ENCODE measurements around the gene EDAR.

EDAR gene

DNA sequence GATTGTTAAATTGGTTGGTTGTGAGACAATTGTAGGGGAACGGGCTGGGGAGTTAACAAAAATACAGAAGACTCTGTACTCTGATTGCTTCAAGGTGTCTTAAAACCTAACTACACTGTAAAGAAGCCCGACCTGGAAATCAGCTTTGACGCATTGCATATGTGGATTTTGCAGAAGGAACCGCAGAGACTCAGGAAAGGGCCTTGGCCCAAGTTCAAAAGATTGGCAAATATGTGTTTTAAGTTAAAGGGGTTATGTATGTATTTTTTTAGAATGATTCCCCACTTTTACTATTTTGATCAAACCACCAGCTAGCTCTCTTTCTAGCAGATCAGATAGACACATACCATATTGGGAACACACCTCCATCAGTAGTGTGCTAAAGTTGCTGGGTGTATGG, 18.0 kb upstream of the EDAR start:
- Histone ChIP-seq H3K79me2 (no peaks in the 10 kb centered on the region), H2AFZ (no peak overlapping the region), H3K9ac (no peak overlapping the region), H3K27me3 (ENCODE audit: control insufficient read depth, insufficient read depth, low read length) (no peaks in the 10 kb centered on the region), H3K36me3 (ENCODE audit: control insufficient read depth, insufficient read depth, low read length) (no peaks in the 10 kb centered on the region), H3K9me3 (ENCODE audit: control insufficient read depth, low read length) (no peaks in the 10 kb centered on the region), H3K4me3 (ENCODE audit: low read depth, low read length) (no peak overlapping the region), H3K4me1 (no peaks in the 10 kb centered on the region), H3K4me2 (ENCODE audit: low read length) (no peak overlapping the region), H3K27ac (no peak overlapping the region)
- TF ChIP-seq, protein P1, sequence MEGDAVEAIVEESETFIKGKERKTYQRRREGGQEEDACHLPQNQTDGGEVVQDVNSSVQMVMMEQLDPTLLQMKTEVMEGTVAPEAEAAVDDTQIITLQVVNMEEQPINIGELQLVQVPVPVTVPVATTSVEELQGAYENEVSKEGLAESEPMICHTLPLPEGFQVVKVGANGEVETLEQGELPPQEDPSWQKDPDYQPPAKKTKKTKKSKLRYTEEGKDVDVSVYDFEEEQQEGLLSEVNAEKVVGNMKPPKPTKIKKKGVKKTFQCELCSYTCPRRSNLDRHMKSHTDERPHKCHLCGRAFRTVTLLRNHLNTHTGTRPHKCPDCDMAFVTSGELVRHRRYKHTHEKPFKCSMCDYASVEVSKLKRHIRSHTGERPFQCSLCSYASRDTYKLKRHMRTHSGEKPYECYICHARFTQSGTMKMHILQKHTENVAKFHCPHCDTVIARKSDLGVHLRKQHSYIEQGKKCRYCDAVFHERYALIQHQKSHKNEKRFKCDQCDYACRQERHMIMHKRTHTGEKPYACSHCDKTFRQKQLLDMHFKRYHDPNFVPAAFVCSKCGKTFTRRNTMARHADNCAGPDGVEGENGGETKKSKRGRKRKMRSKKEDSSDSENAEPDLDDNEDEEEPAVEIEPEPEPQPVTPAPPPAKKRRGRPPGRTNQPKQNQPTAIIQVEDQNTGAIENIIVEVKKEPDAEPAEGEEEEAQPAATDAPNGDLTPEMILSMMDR (IDR thresholded peaks at IDR 0.05), result no peak

DNA sequence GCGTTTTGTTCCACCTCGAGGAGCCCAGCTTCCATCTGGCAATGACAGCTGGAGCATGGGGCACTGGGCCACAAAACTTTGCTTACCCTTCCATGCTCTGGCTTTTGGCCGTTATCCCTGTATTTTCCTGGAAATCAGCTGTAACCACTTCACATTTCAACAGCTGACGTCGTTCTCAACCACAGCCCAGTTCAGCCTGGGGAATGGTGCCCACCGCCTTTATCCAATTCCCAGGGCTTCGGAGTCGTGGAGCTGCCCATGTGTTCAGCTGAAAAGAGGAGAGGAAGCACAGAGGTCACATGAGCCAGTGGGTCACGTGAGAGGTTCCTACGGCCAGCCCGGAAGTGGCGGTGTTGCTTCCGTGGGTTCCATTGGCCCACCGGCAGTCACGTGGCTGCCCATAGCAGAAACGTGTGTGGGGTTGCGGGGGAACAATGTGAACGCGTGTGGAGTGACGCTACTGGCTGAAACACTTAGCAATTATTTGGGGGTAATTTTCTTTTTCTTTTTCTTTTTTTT, 16.7 kb upstream of the EDAR start:
- no peaks in the 10 kb centered on the region for H3K4me1 ChIP-seq
- no peaks in the 10 kb centered on the region for H3K9me3 ChIP-seq (ENCODE audit: control insufficient read depth, low read length)
- H3K27ac ChIP-seq, result no peak overlapping the region
- H3K36me3 ChIP-seq (ENCODE audit: control insufficient read depth, insufficient read depth, low read length), result no peaks in the 10 kb centered on the region
- TF ChIP-seq, protein P1 (IDR thresholded peaks at IDR 0.05), result no peak
- no peaks in the 10 kb centered on the region for H3K79me2 ChIP-seq
- H2AFZ ChIP-seq, result no peak overlapping the region
- no peak overlapping the region for H3K4me2 ChIP-seq (ENCODE audit: low read length)
- no peak overlapping the region for H3K9ac ChIP-seq
- no peak overlapping the region for H3K4me3 ChIP-seq (ENCODE audit: low read depth, low read length)
- H3K27me3 ChIP-seq (ENCODE audit: control insufficient read depth, insufficient read depth, low read length), result no peaks in the 10 kb centered on the region

DNA sequence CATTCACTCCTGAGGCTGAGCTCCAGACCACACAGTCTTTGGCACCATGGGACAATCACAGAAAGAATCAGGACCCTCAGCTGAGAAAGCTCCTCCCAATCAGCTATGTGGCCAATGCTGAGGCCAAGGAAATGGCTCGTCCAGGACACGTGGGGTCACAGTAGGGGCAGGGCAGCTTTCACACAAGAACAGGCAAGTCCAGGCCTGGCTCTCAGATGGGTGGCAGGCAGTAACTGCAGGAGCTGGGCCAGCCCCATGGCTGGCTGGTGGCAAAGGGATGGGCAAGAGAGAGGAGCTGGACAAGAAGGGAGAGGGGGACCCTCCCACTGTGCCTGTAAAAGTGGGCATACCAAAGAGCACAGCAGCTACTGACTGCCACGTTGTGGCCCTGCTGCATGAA, 12.2 kb upstream of the EDAR start:
- no peak overlapping the region for H3K27ac ChIP-seq
- H3K9ac ChIP-seq, result no peak overlapping the region

DNA sequence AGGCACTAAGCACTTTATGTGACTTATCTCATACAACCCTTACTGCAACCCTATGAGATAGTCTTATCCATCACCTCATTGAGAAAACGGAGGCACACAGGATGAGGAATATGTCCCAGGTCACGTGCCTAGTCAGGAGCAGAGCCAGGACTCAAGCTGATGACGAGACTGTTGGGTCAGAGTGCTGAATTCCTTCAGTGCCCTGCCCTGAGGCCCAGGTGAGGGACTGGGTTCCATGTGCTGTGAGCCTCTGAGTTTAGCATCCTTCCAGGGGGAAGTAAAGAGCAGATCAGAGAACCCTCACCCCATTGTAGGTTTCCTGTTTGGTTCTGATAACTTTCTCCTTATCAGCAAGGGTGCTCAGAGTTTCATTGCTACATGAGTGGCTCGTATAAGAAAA, 11.7 kb upstream of the EDAR start:
- H3K27me3 ChIP-seq (ENCODE audit: control insufficient read depth, insufficient read depth, low read length), result no peaks in the 10 kb centered on the region
- no peak overlapping the region for H3K4me2 ChIP-seq (ENCODE audit: low read length)
- H3K79me2 ChIP-seq, result no peaks in the 10 kb centered on the region
- no peak overlapping the region for H3K27ac ChIP-seq
- no peak overlapping the region for H2AFZ ChIP-seq
- no peaks in the 10 kb centered on the region for H3K36me3 ChIP-seq (ENCODE audit: control insufficient read depth, insufficient read depth, low read length)
- H3K9ac ChIP-seq, result no peak overlapping the region
- H3K9me3 ChIP-seq (ENCODE audit: control insufficient read depth, low read length), result no peaks in the 10 kb centered on the region
- TF ChIP-seq, protein P1 (IDR thresholded peaks at IDR 0.05), result no peak
- H3K4me3 ChIP-seq (ENCODE audit: low read depth, low read length), result no peak overlapping the region
- no peaks in the 10 kb centered on the region for H3K4me1 ChIP-seq

More for the DNA sequence above, 12.2 kb upstream of the EDAR start:
- no peaks in the 10 kb centered on the region for H3K9me3 ChIP-seq (ENCODE audit: control insufficient read depth, low read length)
- H3K4me1 ChIP-seq, result no peaks in the 10 kb centered on the region
- no peak overlapping the region for H2AFZ ChIP-seq
- no peaks in the 10 kb centered on the region for H3K36me3 ChIP-seq (ENCODE audit: control insufficient read depth, insufficient read depth, low read length)
- no peaks in the 10 kb centered on the region for H3K27me3 ChIP-seq (ENCODE audit: control insufficient read depth, insufficient read depth, low read length)
- TF ChIP-seq, protein P1 (IDR thresholded peaks at IDR 0.05), result no peak
- H3K4me2 ChIP-seq (ENCODE audit: low read length), result no peak overlapping the region
- no peaks in the 10 kb centered on the region for H3K79me2 ChIP-seq
- H3K4me3 ChIP-seq (ENCODE audit: low read depth, low read length), result no peak overlapping the region

DNA sequence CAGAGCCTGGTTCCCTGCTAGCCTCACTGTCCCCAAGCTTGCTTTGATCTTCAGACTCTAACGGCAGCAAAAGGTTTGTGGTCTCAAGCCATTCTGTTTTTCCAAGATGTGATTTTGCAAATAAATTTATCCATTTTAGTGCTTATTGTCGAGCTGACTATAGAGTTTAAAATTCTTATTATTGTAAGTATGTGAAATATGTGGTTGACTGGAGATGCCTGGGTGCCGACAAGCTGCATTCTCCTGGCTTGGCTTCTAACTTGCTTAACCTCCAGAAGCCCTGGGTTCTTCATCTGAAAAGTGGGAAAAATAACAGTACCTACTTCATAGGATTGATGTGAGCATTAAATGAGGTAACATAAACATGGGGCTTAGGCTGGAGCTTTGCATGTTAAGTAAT, 9.9 kb upstream of the EDAR start:
- no peak overlapping the region for H2AFZ ChIP-seq
- H3K4me2 ChIP-seq (ENCODE audit: low read length), result no peak overlapping the region
- H3K79me2 ChIP-seq, result no peaks in the 10 kb centered on the region
- H3K9ac ChIP-seq, result no peak overlapping the region
- no peaks in the 10 kb centered on the region for H3K9me3 ChIP-seq (ENCODE audit: control insufficient read depth, low read length)
- no peak overlapping the region for H3K4me3 ChIP-seq (ENCODE audit: low read depth, low read length)
- H3K27me3 ChIP-seq (ENCODE audit: control insufficient read depth, insufficient read depth, low read length), result no peaks in the 10 kb centered on the region
- no peaks in the 10 kb centered on the region for H3K36me3 ChIP-seq (ENCODE audit: control insufficient read depth, insufficient read depth, low read length)
- H3K27ac ChIP-seq, result no peak overlapping the region
- TF ChIP-seq, protein P1 (IDR thresholded peaks at IDR 0.05), result no peak
- no peaks in the 10 kb centered on the region for H3K4me1 ChIP-seq

All from parathyroid adenoma (tissue), 2 donors.